ENCODE data around the gene RNF166. TPM values are rescaled to one million over a fixed set of nuclear protein-coding genes. Genes with fewer than 3 reads are reported as not detected.

RNF166 gene
- total RNA-seq, 1 experiment from 2014 or later, result 26.5 TPM

- Histone ChIP-seq H4K20me1 (ENCODE audit: control insufficient read depth, insufficient read depth, insufficient read length) (no peaks in the 10 kb centered on the region), H2BK5ac (ENCODE audit: insufficient read length, low read length) (no peak overlapping the region), H4K91ac (ENCODE audit: insufficient read length, low read depth, low read length) (no peak overlapping the region), H2BK15ac (ENCODE audit: low read depth, low read length) (no peak overlapping the region), H3K4me1 (ENCODE audit: insufficient read depth, low read length) (no peaks in the 10 kb centered on the region), H3K79me2 (ENCODE audit: insufficient read depth, low read length) (no peaks in the 10 kb centered on the region), H3K4me2 (ENCODE audit: insufficient read depth, insufficient read length, low read length) (no peak overlapping the region), H2BK12ac (ENCODE audit: insufficient read length, low read depth, low read length) (no peak overlapping the region), H3K9me3 (ENCODE audit: control insufficient read depth, low read depth, low read length) (no peaks in the 10 kb centered on the region), H3K4ac (ENCODE audit: low read depth, low read length) (no peak overlapping the region), H2AFZ (ENCODE audit: low read length) (no peak overlapping the region), H3K14ac (ENCODE audit: insufficient read depth, low read length) (no peak overlapping the region), H2BK20ac (ENCODE audit: low read depth, low read length, poor library complexity, severe bottlenecking) (no peak overlapping the region), H3K23ac (ENCODE audit: insufficient read length, low read depth, low read length) (no peak overlapping the region), H3T11ph (ENCODE audit: low read length) (no peak overlapping the region), H3K9ac (ENCODE audit: extremely low read depth, insufficient read length, low read length) (no peak overlapping the region), H2BK120ac (ENCODE audit: low read depth, low read length, poor library complexity, severe bottlenecking) (no peak overlapping the region), H3K18ac (ENCODE audit: insufficient read length, low read depth, low read length) (no peak overlapping the region), H3K27ac (ENCODE audit: insufficient read length, low read depth, low read length) (no peak overlapping the region), H3K23me2 (ENCODE audit: insufficient read length, low read depth, low read length, poor library complexity, severe bottlenecking) (no peaks in the 10 kb centered on the region), H3K56ac (ENCODE audit: insufficient read length, low read depth, low read length) (no peak overlapping the region), H3K79me1 (ENCODE audit: insufficient read depth, low read depth, low read length, poor library complexity, severe bottlenecking) (no peaks in the 10 kb centered on the region), H2AK5ac (ENCODE audit: insufficient read length, low read length) (no peak overlapping the region), H3K27me3 (ENCODE audit: insufficient read depth, low read length) (no peaks in the 10 kb centered on the region), H4K5ac (ENCODE audit: insufficient read length, low read depth, low read length) (no peak overlapping the region), H4K8ac (replicated peaks; ENCODE audit: insufficient read length, low read depth, low read length) (no peak overlapping the region)
- peaks cover 0 to 20% of the 10 kb centered on the region in 2 experiments; a peak in 2 of 4 replicates for H3K4me1 Mint-ChIP-seq
- no peak for TF ChIP-seq CTCF (conservative IDR thresholded peaks at IDR 0.05)
- no peak for DNase-seq
- H3K27me3 Mint-ChIP-seq (ENCODE audit: low read depth), result no peaks in the 10 kb centered on the region
- H3K27ac Mint-ChIP-seq, result no peak overlapping the region
- H3K9me3 Mint-ChIP-seq, result no peaks in the 10 kb centered on the region
- no peaks in the 10 kb centered on the region; a peak in 1 of 7 replicates for H3K36me3 Mint-ChIP-seq (ENCODE audit: insufficient read depth in 1 of 3, low read depth in 3 of 3)
- no peak overlapping the region for H3K4me3 Mint-ChIP-seq
- no CpG with 5 or more reads among the region's 19 CpGs for WGBS (ENCODE audit: extremely low coverage, insufficient read length, low lambda C conversion rate)
Measured at GRCh38 chr16:88742896-88743605, 36.8 kb upstream of the RNF166 start.

Measured in H9 (cell line).